ENCODE data around the gene ATP8B1.
"Not testable (repeated sequence)": the region's sequence is repeated elsewhere in the genome, so short reads cannot be mapped to it uniquely, and the experiment has no call there.

The ATP8B1 gene

DNA sequence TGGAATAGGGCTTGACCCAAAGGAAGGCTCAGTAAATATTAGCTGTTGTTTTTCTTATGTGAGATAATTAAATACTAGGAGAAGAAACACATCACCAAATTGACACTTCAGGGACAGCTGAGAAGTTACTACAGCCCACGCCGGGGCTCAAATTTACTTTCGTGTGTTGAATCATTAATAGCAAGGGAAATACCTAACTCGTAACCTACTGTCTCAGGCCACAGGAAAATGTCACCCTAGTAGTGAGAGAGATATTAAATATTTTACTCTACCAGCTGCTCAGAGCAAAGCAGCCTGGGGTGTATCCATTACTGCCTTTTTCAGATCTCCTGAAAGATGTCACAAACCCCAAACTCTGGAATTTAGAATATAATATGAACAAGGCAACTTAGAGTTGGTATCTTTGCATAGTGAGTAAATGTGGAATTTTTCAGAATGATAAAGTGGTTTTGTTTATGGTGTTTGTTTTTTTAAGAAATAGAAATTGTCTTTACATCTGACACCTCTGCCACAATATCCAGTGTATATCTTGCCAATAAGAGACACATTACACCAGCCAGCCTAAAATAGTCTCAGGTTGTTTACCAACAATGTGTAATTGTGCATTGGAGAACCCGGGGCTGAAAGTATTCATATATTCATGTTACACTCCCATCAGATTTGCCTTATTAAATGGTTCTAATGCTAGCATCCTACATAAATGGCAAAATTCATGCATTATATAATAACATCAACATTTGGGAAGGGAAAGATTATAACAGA is 48.4 kb downstream of the ATP8B1 start:
- Mint-ChIP-seq H3K27me3 (no peaks in the 10 kb centered on the region), H3K27ac (no peak overlapping the region), H3K36me3 (peaks cover 2% of the 10 kb centered on the region), H3K4me1 (peaks cover 10% of the 10 kb centered on the region), H3K9me3 (no peaks in the 10 kb centered on the region), H3K4me3 (no peak overlapping the region)
- ATAC-seq (ENCODE audit: low read depth) (no peak), DNase-seq (ENCODE audit: low spot score in 2 of 2) (no peak)

DNA sequence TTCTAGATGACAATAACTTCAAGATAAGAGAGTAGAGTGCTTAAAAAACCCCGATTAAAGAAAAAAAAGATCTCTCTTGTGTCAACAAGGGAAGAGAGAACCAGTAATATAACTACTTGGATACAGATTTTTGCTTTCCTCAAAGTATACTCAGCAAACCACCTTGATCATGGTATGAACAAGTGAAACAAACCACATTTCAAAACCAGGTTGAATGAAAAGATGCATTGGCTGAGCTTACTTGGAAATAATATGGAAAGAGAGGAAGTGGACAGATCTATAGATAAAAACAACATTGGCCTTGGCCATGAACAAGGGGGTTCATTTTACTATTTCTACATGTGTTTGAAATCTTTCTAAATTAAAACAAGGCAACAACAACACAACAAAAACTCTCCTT is 50.1 kb downstream of the ATP8B1 start:
- H3K9me3 Mint-ChIP-seq = no peaks in the 10 kb centered on the region
- no peak overlapping the region for H3K4me3 Mint-ChIP-seq
- DNase-seq (ENCODE audit: low spot score in 2 of 2) (no peak), ATAC-seq (ENCODE audit: low read depth) (no peak)
- H3K27me3 Mint-ChIP-seq = no peaks in the 10 kb centered on the region
- peaks cover 20% of the 10 kb centered on the region for H3K4me1 Mint-ChIP-seq
- H3K27ac Mint-ChIP-seq = no peak overlapping the region
- peaks cover 2% of the 10 kb centered on the region for H3K36me3 Mint-ChIP-seq

DNA sequence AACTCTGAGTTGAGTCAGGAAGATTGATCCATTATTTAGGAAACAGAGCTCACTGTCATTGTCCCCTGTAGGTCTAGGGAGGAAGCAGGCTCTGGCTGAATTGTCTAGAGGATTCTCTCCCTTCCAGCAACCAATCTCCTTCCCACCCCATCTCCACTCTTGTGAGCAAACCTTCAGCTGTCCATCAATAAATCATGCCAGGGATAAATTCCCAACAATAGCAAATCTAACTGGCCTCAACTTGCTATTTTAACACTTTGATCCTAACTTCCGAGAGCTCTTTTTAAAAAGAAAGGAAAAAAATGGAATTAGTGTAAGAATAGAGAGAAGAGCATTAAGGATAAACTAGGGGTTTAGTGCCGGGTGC is 53.5 kb downstream of the ATP8B1 start:
- H3K36me3 Mint-ChIP-seq = no peaks in the 10 kb centered on the region
- H3K4me1 Mint-ChIP-seq = peaks cover 28% of the 10 kb centered on the region
- no peak overlapping the region for H3K4me3 Mint-ChIP-seq
- ATAC-seq (ENCODE audit: low read depth) (no peak), DNase-seq (ENCODE audit: low spot score in 2 of 2) (no peak)
- H3K9me3 Mint-ChIP-seq = no peaks in the 10 kb centered on the region
- no peaks in the 10 kb centered on the region for H3K27me3 Mint-ChIP-seq
- H3K27ac Mint-ChIP-seq = peak overlapping the region; percentile 66

DNA sequence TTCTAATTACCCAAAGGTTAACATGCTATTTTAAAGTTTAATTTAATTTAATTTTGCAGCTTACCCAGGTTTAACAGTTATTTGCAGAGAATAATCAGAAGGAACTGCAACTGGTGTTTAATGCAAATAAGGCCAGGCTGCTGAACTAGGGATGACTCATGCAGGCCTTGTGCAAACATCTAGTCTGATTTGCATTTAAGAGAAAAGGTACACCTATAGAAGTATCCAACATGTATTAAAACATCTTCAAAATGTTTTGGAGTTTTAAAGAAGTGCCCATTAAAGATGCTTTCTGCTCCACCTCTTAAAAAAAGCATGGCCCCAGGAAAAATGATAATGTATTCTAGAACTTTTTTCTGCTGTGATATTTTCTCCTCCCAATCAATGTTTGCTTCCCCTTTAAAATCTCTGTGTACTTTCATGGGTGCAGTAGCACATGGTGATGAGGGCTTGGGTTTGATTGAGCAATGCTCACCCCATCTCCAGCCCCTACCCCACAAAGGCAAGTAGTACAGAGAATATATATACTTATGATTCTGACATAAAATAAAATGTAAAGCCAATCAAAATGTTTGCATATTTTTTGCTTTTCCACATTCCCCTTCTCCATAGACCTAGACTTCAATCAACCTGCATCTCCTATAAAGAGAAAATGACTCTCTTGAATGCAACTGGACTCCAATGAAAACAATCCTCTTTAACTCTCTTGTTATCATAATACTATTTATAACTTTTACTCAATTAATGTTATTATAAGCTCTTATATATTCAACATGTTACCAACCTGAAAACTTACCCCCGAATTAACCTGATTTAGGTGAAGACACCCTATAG is 54.1 kb downstream of the ATP8B1 start:
- Mint-ChIP-seq H3K4me3 (peak overlapping the region; percentile 4), H3K27me3 (no peaks in the 10 kb centered on the region), H3K4me1 (peaks cover 28% of the 10 kb centered on the region), H3K27ac (peak overlapping the region; percentile 66), H3K36me3 (no peaks in the 10 kb centered on the region), H3K9me3 (no peaks in the 10 kb centered on the region)
- ATAC-seq (ENCODE audit: low read depth) = peak; percentile 97
- DNase-seq (ENCODE audit: low spot score in 2 of 2) = no peak

DNA sequence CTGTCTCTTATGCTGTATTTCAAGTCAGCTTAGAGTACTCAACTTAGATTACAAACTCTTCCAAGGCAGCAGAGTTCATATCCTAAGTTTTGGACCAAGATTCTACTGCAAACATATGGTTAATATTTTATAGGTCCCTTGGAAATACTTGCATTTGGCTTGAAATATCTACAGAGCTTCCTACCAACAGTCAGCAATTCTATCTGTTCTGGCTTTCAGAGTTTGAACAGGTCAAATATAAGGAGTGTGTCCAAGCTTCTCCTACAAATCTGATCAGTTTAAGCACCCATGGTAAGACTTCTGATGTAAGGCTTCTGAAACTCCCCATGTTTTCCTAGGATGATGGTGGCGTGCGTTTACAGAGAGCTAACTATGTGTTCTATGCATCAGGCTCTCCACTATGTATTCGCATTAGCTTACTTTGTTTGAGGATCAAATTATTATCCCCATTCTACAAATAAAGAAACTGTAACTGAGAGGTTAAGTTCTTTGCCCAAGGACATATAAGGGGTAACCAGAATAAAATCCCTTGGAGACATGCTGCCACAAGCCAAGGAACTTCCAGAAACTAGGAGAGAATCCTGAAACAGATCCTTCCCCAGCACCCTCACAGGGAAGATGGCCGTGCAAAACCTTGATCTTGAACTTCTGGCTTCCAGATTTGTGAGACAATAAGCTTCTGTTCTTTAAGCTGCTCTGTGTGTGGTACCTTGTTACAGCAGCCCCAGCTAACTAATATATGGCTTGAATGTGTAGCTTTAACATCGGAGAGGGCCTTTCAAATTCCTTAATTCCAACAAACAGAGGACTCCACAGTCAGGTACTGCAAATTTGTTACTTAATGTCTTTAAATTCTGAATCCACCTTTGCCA is 55.1 kb downstream of the ATP8B1 start:
- Mint-ChIP-seq H3K36me3 (no peaks in the 10 kb centered on the region), H3K27ac (peak overlapping the region; percentile 63), H3K4me3 (peak overlapping the region; percentile 8), H3K9me3 (no peaks in the 10 kb centered on the region), H3K27me3 (no peaks in the 10 kb centered on the region), H3K4me1 (peaks cover 34% of the 10 kb centered on the region)
- DNase-seq (ENCODE audit: low spot score in 2 of 2) (no peak), ATAC-seq (ENCODE audit: low read depth) (no peak)

DNA sequence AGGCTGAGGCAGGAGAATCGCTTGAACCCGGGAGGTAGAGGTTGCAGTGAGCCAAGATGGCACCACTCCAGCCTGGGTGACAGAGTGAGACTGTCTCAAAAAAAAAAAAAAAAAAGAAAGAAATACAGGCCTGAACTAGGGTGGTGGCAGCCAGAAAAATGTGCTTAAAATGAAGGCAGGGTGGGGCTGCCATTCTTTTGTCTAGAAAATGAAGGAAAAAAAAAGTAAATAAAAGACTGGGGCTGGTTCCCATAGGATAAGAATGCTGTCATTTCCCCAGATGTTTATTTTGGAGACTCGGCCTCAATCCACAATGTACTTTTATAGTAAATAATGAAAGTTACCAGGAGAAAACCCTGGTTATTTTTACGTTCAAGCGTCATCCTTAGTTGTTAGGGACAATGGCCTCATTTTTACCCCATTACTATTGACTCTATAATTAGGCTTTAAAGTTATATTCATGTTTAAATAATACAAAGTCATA is 58.9 kb downstream of the ATP8B1 start:
- no peak overlapping the region for H3K27ac Mint-ChIP-seq

DNA sequence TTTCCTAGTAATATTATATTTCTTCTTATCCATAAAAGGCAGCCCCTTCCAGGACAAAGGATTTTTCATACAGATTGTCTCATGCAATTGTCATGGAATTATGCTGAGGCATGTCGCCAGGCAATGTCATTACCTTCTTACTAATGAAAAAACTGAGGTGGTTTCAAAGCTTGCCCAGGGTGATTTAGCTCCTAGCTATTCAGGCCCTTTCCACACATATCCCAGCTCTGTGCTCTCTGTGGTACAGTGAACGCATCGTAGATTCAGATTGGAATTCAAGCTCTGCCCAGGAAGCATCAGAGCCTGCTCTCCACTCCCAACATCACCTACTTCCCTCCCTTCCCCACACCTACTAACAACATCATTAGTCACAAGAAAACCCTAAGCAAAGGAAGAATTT is 60.1 kb downstream of the ATP8B1 start:
- H3K36me3 Mint-ChIP-seq = peaks cover 13% of the 10 kb centered on the region
- ATAC-seq (ENCODE audit: low read depth) (no peak), DNase-seq (ENCODE audit: low spot score in 2 of 2) (no peak)
- H3K27ac Mint-ChIP-seq = no peak overlapping the region
- H3K4me3 Mint-ChIP-seq = no peak overlapping the region
- H3K27me3 Mint-ChIP-seq = no peaks in the 10 kb centered on the region
- no peaks in the 10 kb centered on the region for H3K9me3 Mint-ChIP-seq
- H3K4me1 Mint-ChIP-seq = peaks cover 22% of the 10 kb centered on the region

More for the DNA sequence above, 58.9 kb downstream of the ATP8B1 start:
- H3K9me3 Mint-ChIP-seq = no peaks in the 10 kb centered on the region
- no peaks in the 10 kb centered on the region for H3K27me3 Mint-ChIP-seq
- ATAC-seq (ENCODE audit: low read depth) = no peak
- DNase-seq (ENCODE audit: low spot score in 2 of 2) = no peak
- H3K4me3 Mint-ChIP-seq = no peak overlapping the region
- peaks cover 8% of the 10 kb centered on the region for H3K36me3 Mint-ChIP-seq
- H3K4me1 Mint-ChIP-seq = peaks cover 27% of the 10 kb centered on the region

DNA sequence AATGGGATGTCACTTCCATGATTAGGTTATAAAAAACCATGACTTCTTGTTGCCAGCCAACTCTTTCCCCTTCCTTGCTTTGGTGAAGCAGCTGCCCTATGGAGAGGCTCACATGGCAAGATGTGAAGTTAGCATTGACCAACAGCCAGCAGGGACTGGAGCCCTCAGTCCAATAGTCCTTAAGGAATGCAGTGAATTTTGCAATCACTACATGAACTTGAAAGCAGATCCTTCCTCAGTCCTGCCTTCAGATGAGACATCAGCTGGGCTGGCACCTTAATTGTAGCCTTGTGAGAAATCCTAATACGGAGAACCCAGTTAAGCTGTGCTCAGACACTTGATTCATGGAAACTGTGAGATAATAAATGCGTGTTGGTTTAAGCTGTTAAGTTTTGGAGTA is 61.8 kb downstream of the ATP8B1 start:
- Mint-ChIP-seq H3K9me3 (no peaks in the 10 kb centered on the region), H3K4me3 (no peak overlapping the region), H3K27me3 (no peaks in the 10 kb centered on the region), H3K27ac (no peak overlapping the region), H3K4me1 (peaks cover 12% of the 10 kb centered on the region), H3K36me3 (peaks cover 21% of the 10 kb centered on the region)
- DNase-seq (ENCODE audit: low spot score in 2 of 2) (no peak), ATAC-seq (ENCODE audit: low read depth) (no peak)

DNA sequence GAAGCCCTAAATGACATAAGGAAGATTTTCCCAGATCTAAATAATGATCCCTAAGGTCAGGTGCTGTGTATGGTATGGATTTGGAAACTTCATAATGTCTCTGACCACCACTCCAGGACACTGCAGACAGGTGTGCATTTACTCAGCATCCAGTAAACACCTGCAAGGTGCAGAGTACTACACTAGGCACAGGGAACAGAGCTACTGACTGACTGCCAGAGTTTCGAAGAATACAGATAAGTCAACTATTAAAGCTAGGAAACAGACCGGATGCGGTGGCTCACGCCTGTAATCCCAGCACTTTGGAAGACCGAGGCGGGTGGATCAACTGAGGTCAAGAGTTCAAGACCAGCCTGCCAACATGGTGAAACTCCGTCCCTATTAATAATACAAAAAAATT is 65.0 kb downstream of the ATP8B1 start:
- peaks cover 8% of the 10 kb centered on the region for H3K4me1 Mint-ChIP-seq
- H3K27ac Mint-ChIP-seq = no peak overlapping the region
- no peaks in the 10 kb centered on the region for H3K27me3 Mint-ChIP-seq
- no peak overlapping the region for H3K4me3 Mint-ChIP-seq
- H3K36me3 Mint-ChIP-seq = peaks cover 30% of the 10 kb centered on the region
- H3K9me3 Mint-ChIP-seq = peaks cover 2% of the 10 kb centered on the region
- DNase-seq (ENCODE audit: low spot score in 2 of 2) (no peak), ATAC-seq (ENCODE audit: low read depth) (no peak)

DNA sequence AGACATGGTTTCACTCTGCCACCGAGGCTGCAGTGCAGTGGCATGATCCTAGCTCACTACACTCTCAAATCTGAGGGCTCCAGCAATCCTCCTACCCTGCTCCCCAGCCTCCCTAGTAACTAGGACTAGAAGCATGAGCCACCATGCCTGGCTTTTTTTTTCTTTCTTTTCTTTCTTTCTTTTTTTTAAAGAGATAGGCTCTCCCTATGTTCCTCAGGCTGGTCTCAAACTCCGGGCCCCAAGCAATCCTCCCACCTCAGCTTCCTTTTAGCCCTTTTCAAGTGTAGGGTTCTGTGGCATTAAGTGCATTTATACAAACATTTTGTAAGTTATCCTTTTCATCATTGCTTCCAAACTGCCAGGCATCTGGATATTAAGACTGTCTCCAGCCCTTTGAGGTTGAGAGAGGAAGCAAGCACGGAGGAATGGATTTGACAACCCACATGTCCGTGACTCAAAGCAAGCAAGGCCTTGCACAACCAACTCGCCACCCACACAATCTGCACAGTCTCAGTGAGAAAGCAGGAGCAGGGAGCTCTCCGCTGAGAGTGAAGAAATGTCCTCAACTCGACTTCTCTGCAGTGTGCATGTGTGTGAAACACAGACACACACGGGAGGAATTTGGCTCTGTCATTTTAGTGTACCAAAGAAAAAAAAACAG is 65.6 kb downstream of the ATP8B1 start:
- Mint-ChIP-seq H3K4me1 (peaks cover 7% of the 10 kb centered on the region), H3K4me3 (no peak overlapping the region), H3K27ac (no peak overlapping the region), H3K9me3 (peaks cover 2% of the 10 kb centered on the region), H3K27me3 (no peaks in the 10 kb centered on the region), H3K36me3 (peaks cover 34% of the 10 kb centered on the region)
- DNase-seq (ENCODE audit: low spot score in 2 of 2) (no peak), ATAC-seq (ENCODE audit: low read depth) (no peak)

DNA sequence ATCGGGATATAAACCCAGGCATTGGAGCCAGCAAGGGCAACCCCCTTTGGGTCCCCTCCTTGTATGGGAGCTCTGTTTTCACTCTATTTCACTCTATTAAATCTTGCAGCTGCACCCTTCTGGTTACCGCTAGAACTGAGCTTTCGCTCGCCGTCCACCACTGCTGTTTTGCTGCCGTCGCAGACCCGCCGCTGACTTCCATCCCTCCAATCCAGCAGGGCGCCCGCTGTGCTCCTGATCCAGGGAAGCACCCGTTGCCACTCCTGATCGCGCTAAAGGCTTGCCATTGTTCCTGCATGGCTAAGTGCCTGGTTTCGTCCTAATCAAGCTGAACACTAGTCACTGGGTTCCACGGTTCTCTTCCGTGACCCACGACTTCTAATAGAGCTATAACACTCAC is 68.1 kb downstream of the ATP8B1 start:
- not testable (repeated sequence) for H3K27me3 Mint-ChIP-seq; ATAC-seq (ENCODE audit: low read depth); H3K27ac Mint-ChIP-seq; H3K9me3 Mint-ChIP-seq; H3K4me3 Mint-ChIP-seq; DNase-seq (ENCODE audit: low spot score in 2 of 2)
- Mint-ChIP-seq H3K4me1 (peaks cover 19% of the 10 kb centered on the region), H3K36me3 (peaks cover 29% of the 10 kb centered on the region)

DNA sequence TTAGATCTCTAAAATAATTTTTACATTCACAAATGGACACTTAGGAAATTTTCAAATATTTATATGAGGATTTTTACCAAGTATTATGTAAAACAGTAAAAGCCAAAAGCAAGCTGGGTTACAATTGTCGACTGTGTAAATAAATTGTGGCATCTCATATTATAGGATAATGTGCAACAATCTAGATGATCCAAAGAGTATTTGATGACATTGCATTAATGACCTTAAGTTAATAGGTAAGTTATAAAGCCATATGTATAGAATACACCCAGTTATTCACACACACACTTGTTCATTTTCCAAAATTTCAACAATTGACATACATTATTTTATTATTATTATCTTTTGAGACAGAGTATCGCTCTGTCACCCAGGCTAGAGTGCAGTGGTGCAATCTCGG is 69.3 kb downstream of the ATP8B1 start:
- Mint-ChIP-seq H3K4me1 (peaks cover 22% of the 10 kb centered on the region), H3K9me3 (peaks cover 2% of the 10 kb centered on the region), H3K27me3 (no peaks in the 10 kb centered on the region), H3K4me3 (no peak overlapping the region), H3K36me3 (peaks cover 24% of the 10 kb centered on the region), H3K27ac (no peak overlapping the region)
- ATAC-seq (ENCODE audit: low read depth) (no peak), DNase-seq (ENCODE audit: low spot score in 2 of 2) (no peak)

DNA sequence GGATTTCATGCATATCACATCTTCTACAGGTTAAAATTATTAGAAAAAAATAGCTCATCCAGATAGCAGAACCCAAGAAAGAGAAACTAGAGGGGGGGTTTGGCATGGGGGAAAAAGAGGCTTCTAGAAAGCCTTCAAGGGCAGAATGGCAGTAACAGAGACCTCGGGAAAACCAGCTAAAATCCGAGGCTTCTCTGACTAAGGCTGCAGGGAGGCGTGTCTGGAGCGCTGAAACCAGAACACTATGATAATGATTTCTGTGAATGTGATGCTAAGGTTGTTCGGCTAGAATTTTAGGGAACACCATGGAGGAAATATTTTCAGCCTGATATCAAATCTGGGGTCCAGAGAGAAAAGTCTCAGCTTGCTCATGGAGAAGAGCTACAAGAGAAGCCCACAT is 73.0 kb downstream of the ATP8B1 start:
- Mint-ChIP-seq H3K36me3 (peaks cover 10% of the 10 kb centered on the region), H3K4me3 (no peak overlapping the region), H3K4me1 (peaks cover 34% of the 10 kb centered on the region), H3K9me3 (peaks cover 5% of the 10 kb centered on the region), H3K27ac (peak overlapping the region; percentile 54), H3K27me3 (no peaks in the 10 kb centered on the region)
- ATAC-seq (ENCODE audit: low read depth) (no peak), DNase-seq (ENCODE audit: low spot score in 2 of 2) (no peak)
